Mesenchymal stem cell (in vitro differentiated cells and primary cell): ENCODE data around the gene GRIN2C. TPM values are rescaled to one million over a fixed set of nuclear protein-coding genes. Genes with fewer than 3 reads are reported as not detected.
A peak's percentile ranks its signal among the peaks of the same experiment; 100 is the strongest.
"Not testable (repeated sequence)": the region's sequence is repeated elsewhere in the genome, so short reads cannot be mapped to it uniquely, and the experiment has no call there.

Source experiments
- DNase-seq: peaks from one replicate; pipeline ENCODE4 v3.0.0-alpha.2; 2013
- H2AFZ ChIP-seq: one replicate; pipeline ENCODE4 v1.6.1; 2013; ENCODE audit warnings: low read depth, mild to moderate bottlenecking, control low read depth, inconsistent platforms, low read length, moderate library complexity
- H2AK5ac ChIP-seq: 2 replicates; pipeline ENCODE4 v1.6.1; 2013; ENCODE audit warnings: low read length, moderate library complexity, mild to moderate bottlenecking, inconsistent platforms; ENCODE audit not compliant: severe bottlenecking
- H2BK120ac ChIP-seq: one replicate; pipeline ENCODE4 v1.6.1; 2013; ENCODE audit warnings: low read depth, mild to moderate bottlenecking, inconsistent platforms, low read length, moderate library complexity
- H2BK12ac ChIP-seq, 2 experiments: one replicate each; pipeline ENCODE4 v1.6.1; 2013; ENCODE audit warnings: inconsistent platforms in 2 of 2, low read length in 2 of 2, mild to moderate bottlenecking in 2 of 2, moderate library complexity in 2 of 2, control low read depth in 1 of 2
- H2BK15ac ChIP-seq: one replicate; pipeline ENCODE4 v1.6.1; 2013; ENCODE audit warnings: mild to moderate bottlenecking, low read depth, inconsistent platforms; ENCODE audit not compliant: poor library complexity, severe bottlenecking
- H2BK5ac ChIP-seq: 2 replicates; pipeline ENCODE4 v1.6.1; 2013; ENCODE audit warnings: low read depth, mild to moderate bottlenecking, low read length, control low read depth, inconsistent platforms; ENCODE audit not compliant: poor library complexity, severe bottlenecking
- H3K14ac ChIP-seq, 2 experiments: one replicate each; pipeline ENCODE4 v1.6.1; 2013; ENCODE audit warnings: inconsistent platforms in 2 of 2, low read length in 2 of 2, control low read depth in 1 of 2, mild to moderate bottlenecking in 1 of 2, moderate library complexity in 1 of 2
- H3K18ac ChIP-seq, 2 experiments: one replicate each; pipeline ENCODE4 v1.6.1; 2013; ENCODE audit warnings: inconsistent platforms in 2 of 2, low read length in 2 of 2, control low read depth in 1 of 2, low read depth in 1 of 2, mild to moderate bottlenecking in 1 of 2
- H3K23ac ChIP-seq, 2 experiments: one replicate each; pipeline ENCODE4 v1.6.1; 2013; ENCODE audit warnings: inconsistent platforms in 2 of 2, low read length in 2 of 2, mild to moderate bottlenecking in 2 of 2, moderate library complexity in 2 of 2, control low read depth in 1 of 2
- H3K27ac ChIP-seq: 2 replicates; pipeline ENCODE4 v1.5.1; 2013; ENCODE audit warnings: mild to moderate bottlenecking, moderate library complexity, low read length, control low read depth, inconsistent platforms; ENCODE audit not compliant: poor library complexity, severe bottlenecking
- H3K27me3 ChIP-seq, 2 experiments: 2 replicates each; pipeline versions ENCODE4 v1.6.1 to v1.7.0; 2013; ENCODE audit warnings: low read length in 2 of 2, mild to moderate bottlenecking in 2 of 2, moderate library complexity in 2 of 2, control low read depth in 1 of 2, inconsistent platforms in 1 of 2; ENCODE audit not compliant: control insufficient read depth in 1 of 2, insufficient read depth in 1 of 2
- H3K36me3 ChIP-seq, 2 experiments: 2 replicates each; pipeline versions ENCODE4 v1.6.1 to v1.7.0; 2013; ENCODE audit warnings: low read length in 2 of 2, control low read depth in 1 of 2, inconsistent platforms in 1 of 2, low read depth in 1 of 2, mild to moderate bottlenecking in 1 of 2; ENCODE audit not compliant: insufficient read depth in 2 of 2, control insufficient read depth in 1 of 2
- H3K4ac ChIP-seq, 2 experiments: one replicate each; pipeline ENCODE4 v1.6.1; 2013; ENCODE audit warnings: inconsistent platforms in 2 of 2, low read length in 2 of 2, mild to moderate bottlenecking in 2 of 2, moderate library complexity in 2 of 2, control low read depth in 1 of 2, low read depth in 1 of 2
- H3K4me1 ChIP-seq: 2 replicates; pipeline ENCODE4 v1.6.1; 2013; ENCODE audit warnings: low read depth, low read length, control low read depth; ENCODE audit not compliant: control insufficient read depth, insufficient read depth
- H3K4me2 ChIP-seq: 2 replicates; pipeline ENCODE4 v1.6.1; 2013; ENCODE audit warnings: low read length, mild to moderate bottlenecking, inconsistent platforms; ENCODE audit not compliant: poor library complexity, severe bottlenecking
- H3K4me3 ChIP-seq, 2 experiments: 2 replicates each; pipeline versions ENCODE4 v1.5.1 to v1.7.0; 2013; ENCODE audit warnings: low read length in 2 of 2, mild to moderate bottlenecking in 2 of 2, control low read depth in 1 of 2, low read depth in 1 of 2; ENCODE audit not compliant: insufficient read depth in 1 of 2
- H3K79me1 ChIP-seq: replicated peaks from 2 replicates; pipeline ENCODE4 v1.6.1; 2013; ENCODE audit warnings: mild to moderate bottlenecking, control low read depth, low read length, inconsistent platforms; ENCODE audit not compliant: poor library complexity, severe bottlenecking
- H3K9ac ChIP-seq: 2 replicates; pipeline ENCODE4 v1.7.0; 2013; ENCODE audit warnings: mild to moderate bottlenecking, low read length, moderate library complexity
- H3K9me3 ChIP-seq: 2 replicates; pipeline ENCODE4 v1.7.0; 2013; ENCODE audit warnings: mild to moderate bottlenecking, low read length; ENCODE audit not compliant: control insufficient read depth
- H4K8ac ChIP-seq: one replicate; pipeline ENCODE4 v1.6.1; 2013; ENCODE audit warnings: inconsistent platforms, mild to moderate bottlenecking, low read length, moderate library complexity
- H4K91ac ChIP-seq: one replicate; pipeline ENCODE4 v1.6.1; 2013; ENCODE audit warnings: mild to moderate bottlenecking, low read length, inconsistent platforms
- WGBS: methylation state at CpG from one replicate; pipeline ENCODE4 v1.1.7; 2013; ENCODE audit warnings: mixed read lengths; 5-methylcytosine and 5-hydroxymethylcytosine counted together
- polyA plus RNA-seq, 2 experiments: library from polyadenylated mRNA; stranded (reverse); fragments of 200-250 nt; gene quantifications; one replicate each; pipeline ENCODE4 v1.2.3, GENCODE V29; 2013

The GRIN2C gene
- polyA plus RNA-seq (2013, experiment 1 of 2) = not detected
- polyA plus RNA-seq (2013, experiment 2 of 2) = 0.01 TPM

DNA sequence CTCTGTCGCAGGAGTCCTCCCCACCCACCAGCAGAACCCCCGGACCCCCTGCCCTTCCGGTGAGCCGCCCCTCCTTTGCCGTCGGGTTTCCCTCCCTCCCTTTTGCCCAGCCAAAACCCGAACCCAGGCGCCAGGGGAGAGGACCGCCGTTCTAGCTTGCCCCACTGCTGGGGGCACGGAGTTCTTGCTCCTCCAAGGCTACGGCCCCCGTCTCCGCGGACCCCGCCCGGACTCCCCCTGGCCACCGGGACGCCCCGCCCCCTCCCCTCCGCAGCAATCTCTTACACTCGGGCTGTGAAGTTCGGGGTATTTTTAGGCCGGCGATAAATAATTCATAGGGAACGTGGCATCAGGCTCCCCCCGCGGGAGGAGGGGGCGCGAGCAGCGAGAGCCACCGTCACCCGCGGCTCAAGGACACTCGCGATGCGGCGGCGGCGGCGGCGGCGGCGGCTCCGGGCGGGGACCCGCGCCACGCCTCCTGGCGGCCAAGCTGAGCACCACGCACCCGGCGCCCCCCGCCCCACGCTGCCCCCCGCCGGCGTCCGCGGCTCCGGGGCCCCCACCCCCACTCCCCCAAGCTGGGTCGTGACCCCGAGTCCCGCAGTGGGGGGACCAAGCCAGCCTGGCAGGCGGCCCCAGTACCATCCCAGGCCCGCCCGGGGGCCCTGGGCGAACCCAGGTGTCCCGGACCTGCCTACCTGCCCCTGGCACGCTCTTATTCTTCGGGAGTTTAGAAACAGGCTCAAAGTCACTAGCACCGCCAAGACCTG lies at the start of gene GRIN2C:
TSS of gene GRIN2C (minus strand) at position 427 of the 770 bp plus-strand sequence. CDS start 4,793 bp downstream, outside the sequence.
- Histone ChIP-seq H3K36me3 (peaks cover 12 to 22% of the 10 kb centered on the region in 2 experiments), H3K4ac (no peak within 1 kb of the TSS), H2AK5ac (no peak within 1 kb of the TSS), H2BK15ac (no peak within 1 kb of the TSS), H3K9me3 (no peaks in the 10 kb centered on the region), H3K14ac (no peak within 1 kb of the TSS), H3K9ac (no peak within 1 kb of the TSS), H3K27ac (no peak within 1 kb of the TSS), H3K79me1 (peaks cover 2% of the 10 kb centered on the region), H3K27me3 (peaks cover 63 to 65% of the 10 kb centered on the region in 2 experiments), H2BK5ac (no peak within 1 kb of the TSS), H3K4me2 (peak within 1 kb of the TSS; percentile 71), H3K18ac (no peak within 1 kb of the TSS), H4K91ac (no peak within 1 kb of the TSS), H2BK12ac (no peak within 1 kb of the TSS), H2BK120ac (no peak within 1 kb of the TSS), H2AFZ (no peak within 1 kb of the TSS), H3K4me3 (peak within 1 kb of the TSS in 1 of 2 experiments; percentile 34), H3K23ac (no peak within 1 kb of the TSS), H4K8ac (no peak within 1 kb of the TSS), H3K4me1 (peaks cover 36% of the 10 kb centered on the region)
- DNase-seq = no peak
- WGBS = 10% methylated on average over 34 of the region's 72 CpGs

DNA sequence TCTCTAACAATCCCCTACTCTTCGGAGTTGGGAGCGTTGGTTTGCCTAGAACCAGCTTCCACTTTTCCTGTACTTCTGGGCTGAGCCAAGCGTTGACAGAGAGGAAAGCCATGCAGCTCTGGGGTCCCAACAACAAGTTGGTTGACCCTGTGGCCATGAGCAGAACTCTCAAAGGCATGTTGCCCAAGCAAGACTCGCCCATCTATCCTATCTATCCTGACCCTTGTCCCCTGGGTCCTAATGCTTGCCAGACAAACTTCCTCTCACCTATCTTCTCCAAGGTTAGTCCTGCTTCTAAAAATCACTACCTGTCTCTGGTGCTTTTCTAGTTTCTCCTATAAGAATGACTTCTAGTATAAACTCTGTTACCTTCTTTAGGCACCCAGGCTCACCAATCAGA lies 49.4 kb upstream of the GRIN2C start:
- not testable (repeated sequence) for H3K27ac ChIP-seq, H2BK15ac ChIP-seq, H3K9ac ChIP-seq, H3K79me1 ChIP-seq, H3K4me1 ChIP-seq, H4K8ac ChIP-seq, H3K4ac ChIP-seq, H3K36me3 ChIP-seq, H2BK5ac ChIP-seq, H3K9me3 ChIP-seq, H3K18ac ChIP-seq, H3K4me2 ChIP-seq, H2BK12ac ChIP-seq, H3K14ac ChIP-seq, H3K23ac ChIP-seq, H4K91ac ChIP-seq, H2AFZ ChIP-seq, H2AK5ac ChIP-seq, H2BK120ac ChIP-seq, H3K4me3 ChIP-seq, DNase-seq
- WGBS = 57% methylated on average over 4 of the region's 4 CpGs
- peaks cover 15 to 27% of the 10 kb centered on the region in 2 experiments for H3K27me3 ChIP-seq

DNA sequence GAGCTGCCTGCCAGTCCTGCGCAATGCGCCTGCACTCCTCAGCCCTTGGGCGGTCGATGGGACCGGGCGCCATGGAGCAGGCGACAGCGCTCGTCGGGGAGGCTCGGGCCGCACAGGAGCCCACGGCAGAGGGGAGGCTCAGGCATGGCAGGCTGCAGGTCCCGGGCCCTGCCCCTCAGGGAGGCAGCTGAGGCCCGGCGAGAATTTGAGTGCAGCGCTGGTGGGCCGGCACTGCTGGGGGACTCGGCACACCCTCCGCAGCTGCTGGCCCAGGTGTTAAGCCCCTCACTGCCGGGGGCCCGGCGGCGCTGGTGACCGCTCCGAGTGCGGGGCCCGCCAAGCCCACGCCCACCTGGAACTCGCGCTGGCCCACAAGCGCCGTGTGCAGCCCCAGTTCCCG lies 47.3 kb upstream of the GRIN2C start:
- Histone ChIP-seq H3K18ac (no peak overlapping the region), H3K9ac (no peak overlapping the region), H3K4me3 (no peak overlapping the region), H3K4me1 (no peaks in the 10 kb centered on the region), H2AK5ac (no peak overlapping the region), H3K27me3 (peaks cover 23 to 41% of the 10 kb centered on the region in 2 experiments), H2BK12ac (no peak overlapping the region), H4K91ac (no peak overlapping the region), H2BK5ac (no peak overlapping the region), H2AFZ (no peak overlapping the region), H2BK120ac (no peak overlapping the region), H3K4ac (no peak overlapping the region), H3K36me3 (no peaks in the 10 kb centered on the region), H2BK15ac (no peak overlapping the region), H4K8ac (no peak overlapping the region), H3K79me1 (no peaks in the 10 kb centered on the region), H3K23ac (no peak overlapping the region), H3K4me2 (no peak overlapping the region), H3K9me3 (no peaks in the 10 kb centered on the region), H3K14ac (no peak overlapping the region), H3K27ac (no peak overlapping the region)
- 92% methylated on average over 31 of the region's 34 CpGs for WGBS
- DNase-seq = no peak

DNA sequence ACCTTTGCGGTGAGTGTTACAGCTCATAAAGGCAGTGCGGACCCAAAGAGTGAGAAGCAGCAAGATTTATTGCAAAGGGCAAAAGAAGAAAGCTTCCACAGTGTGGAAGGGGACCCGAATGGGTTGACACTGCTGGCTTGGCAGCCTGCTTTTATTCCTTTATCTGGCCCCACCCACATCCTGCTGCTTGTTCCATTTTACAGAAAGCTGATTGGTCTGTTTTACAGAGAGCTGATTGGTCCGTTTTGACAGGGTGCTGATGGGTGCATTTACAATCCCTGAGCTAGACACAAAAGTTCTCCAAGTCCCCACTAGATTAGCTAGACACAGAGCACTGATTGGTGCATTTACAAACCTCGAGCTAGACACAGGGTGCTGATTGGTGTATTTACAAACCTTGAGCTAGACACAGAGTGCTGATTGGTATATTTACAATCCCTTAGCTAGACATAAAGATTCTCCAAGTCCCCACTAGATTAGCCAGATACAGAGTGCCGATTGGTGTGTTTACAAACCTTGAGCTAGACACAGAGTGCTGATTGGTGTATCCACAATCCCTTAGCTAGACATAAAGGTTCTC lies 46.6 kb upstream of the GRIN2C start:
- H4K91ac ChIP-seq, H3K9ac ChIP-seq, H3K4me2 ChIP-seq, H2AFZ ChIP-seq, DNase-seq, H3K9me3 ChIP-seq, H3K4me1 ChIP-seq, H3K23ac ChIP-seq, H2BK120ac ChIP-seq, H3K27ac ChIP-seq, H3K79me1 ChIP-seq, H3K4me3 ChIP-seq, H2AK5ac ChIP-seq, H2BK5ac ChIP-seq, H3K36me3 ChIP-seq, H2BK12ac ChIP-seq, H4K8ac ChIP-seq, H2BK15ac ChIP-seq, H3K18ac ChIP-seq, H3K14ac ChIP-seq, H3K4ac ChIP-seq: not testable (repeated sequence)
- H3K27me3 ChIP-seq = peaks cover 24 to 48% of the 10 kb centered on the region in 2 experiments
- WGBS = 67% methylated on average over 5 of the region's 6 CpGs
